ENCODE measurements around the gene NEK2. TPM values are rescaled to one million over a fixed set of nuclear protein-coding genes. Genes with fewer than 3 reads are reported as not detected.
"Not testable (repeated sequence)": the region's sequence is repeated elsewhere in the genome, so short reads cannot be mapped to it uniquely, and the experiment has no call there.

Gene NEK2
- 0.13 TPM for total RNA-seq

DNA sequence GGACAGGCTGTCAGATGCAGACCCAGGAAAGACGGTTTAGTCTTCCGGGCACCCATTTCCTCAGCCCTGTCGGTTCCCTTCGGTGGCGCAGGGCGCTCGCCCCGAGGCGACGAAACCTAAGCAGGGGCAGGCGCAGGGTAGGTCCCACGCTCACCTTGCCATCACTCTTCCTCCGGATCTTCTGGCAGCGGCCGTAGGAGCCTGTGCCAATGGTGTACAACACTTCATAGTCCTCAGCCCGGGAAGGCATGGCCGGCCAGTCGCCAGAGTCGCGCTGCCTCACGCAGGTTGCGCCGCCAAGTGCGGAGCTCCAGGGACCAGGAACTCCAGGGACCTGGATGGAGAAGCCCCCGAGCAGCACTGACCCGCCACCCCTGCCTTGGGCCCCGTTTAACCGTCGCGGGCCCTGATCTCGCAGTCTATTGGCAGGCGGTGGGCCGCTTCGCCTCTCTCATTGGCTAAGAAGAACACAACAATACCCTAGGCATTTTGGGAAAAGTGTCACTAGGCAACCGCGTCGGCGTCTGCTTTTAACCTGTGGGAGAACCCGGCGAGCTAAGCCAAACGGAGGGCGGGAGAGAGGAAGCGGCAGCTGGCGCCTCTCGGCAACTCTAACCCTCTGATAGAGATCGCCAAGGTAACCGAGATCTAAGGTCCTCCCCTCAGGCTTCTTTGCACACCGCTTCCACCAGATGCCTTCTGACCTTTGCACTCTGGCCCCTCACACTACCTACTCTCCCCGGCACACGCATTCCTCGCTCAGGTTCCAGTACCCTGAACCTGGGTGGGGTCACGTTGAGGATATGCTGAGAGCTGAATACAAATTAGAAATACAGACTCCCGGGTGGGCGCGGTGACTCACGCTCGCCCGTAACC, at the start of gene NEK2:
Gene NEK2 (minus strand): TSS at position 392 of the 876 bp plus-strand sequence. CDS start 142 bp downstream, at position 250.
- DNase-seq (ENCODE audit: low spot score) = peak; percentile 95
- ATAC-seq = peak; percentile 95

DNA sequence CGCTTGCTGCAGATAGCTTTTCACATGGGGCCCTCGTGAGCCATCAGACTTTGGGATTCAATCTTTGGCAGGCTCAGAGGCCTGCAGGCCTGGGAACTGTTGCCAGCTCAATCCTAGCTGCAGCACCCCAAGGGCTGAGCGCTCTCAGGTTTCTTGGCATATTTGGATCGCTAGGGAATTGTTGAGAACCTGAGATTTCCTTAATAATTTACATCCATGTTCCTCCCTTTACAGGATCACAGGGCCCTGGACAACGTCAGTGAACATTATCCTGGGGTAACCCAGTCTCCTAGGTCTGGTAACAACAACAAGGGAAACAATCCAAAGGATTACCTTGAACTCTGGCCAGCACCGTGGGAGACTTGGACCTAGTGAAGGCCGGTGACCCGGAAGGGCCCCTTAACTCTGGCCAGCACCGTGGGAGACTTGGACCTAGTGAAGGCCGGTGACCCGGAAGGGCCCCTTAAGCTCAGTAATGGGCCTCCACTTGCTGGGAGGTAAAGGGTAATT, 49.3 kb upstream of the NEK2 start:
- DNase-seq (ENCODE audit: low spot score) = no peak
- ATAC-seq = peak; percentile 44

DNA sequence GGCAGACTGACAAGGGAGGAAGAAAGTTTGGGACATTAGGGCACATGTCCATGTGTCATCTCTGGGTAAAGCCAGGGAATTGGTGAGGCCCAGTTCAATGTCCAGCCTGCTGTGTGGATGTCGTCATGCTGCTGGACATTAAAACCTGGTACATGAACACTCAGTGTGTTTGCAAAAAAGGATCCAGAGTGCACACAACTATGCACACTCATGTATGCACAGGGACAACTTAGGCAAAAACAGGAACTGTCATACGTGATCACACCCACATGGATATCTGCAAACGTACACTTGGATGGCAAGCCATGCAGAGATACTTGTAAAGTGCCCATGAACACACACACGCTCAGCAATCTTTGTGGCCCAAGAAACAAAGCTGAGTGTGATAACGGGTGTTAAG, 47.9 kb upstream of the NEK2 start:
- peak; percentile 57 for DNase-seq (ENCODE audit: low spot score)
- ATAC-seq = peak; percentile 96

DNA sequence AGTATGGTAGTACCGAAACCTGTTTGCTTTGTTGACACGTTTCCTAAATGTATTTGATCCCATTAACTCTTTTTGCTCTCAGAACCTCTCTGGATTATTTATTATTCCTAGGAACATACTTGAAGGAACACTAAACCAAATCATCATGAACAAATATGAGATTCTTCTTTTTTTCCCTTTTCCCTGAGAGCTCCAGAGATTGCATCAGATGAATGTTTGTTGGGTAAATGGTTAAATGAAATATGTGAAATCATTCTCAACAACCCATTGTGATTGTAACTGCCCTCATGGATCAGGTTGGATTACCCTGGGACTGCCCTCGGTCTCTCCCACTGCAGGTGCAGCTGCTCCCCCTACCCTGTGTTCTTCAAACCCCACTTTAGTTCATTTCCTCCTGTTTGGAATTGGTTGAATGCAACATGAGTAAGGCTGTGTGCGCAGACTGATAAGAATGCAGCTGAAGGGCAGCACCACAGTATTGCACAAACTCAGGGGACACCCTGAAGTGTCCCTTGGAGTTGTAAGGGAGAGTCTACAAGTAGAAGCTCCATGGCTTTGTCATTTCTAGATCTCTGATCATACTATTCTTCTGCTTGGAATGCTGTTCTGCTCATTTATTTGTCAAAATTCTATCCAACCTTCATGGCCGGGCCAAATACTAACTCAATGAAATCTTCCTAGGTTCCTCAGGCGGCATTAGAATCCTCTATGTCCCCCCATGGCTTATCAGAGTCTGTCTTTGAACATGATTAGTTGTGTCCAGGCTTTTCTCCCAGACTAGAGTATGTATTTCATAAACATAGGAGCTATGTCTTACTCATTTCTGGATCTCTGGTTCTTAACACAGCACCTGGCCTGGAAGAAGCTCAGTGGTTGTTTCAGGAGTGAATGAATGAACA, 47.1 kb upstream of the NEK2 start:
- no peak for ATAC-seq
- no peak for DNase-seq (ENCODE audit: low spot score)

DNA sequence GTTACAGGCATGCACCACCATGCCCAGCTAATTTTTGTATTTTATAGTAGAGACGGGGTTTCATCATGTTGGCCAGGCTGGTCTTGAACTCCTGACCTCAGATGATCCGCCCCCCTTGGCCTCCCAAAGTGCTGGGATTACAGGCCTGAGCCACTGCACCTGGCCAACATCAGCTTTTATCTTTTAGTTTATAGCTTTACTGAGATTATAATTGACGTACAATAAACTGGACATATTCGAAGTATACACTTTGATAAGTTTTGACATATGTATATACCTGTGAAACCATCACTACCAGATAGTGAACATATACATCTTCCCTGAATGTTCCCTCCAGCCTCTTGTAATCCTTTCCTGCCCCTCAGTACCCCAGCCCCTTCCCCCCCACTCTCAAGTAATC, 41.1 kb upstream of the NEK2 start:
- not testable (repeated sequence) for ATAC-seq; DNase-seq (ENCODE audit: low spot score)

DNA sequence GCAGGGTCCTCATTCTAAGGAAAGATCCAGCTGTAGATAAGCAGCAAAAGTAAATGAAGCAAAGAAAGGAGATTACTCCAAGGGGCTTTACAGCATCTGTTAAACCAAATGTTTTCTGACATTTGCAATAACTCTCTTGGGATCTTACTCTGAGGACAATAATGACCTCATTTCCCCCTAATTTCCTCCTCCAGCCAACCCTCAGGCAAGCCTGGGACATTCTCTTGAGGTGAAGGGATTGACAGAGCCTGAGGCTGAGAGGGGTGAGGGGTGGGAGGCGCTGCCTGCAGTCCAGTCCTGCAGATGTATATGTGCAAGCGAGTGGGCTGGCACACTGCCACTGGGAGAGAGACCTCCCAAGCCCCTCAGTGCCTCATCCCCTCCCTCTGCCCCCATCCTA, 40.5 kb upstream of the NEK2 start:
- no peak for ATAC-seq
- DNase-seq (ENCODE audit: low spot score) = no peak

DNA sequence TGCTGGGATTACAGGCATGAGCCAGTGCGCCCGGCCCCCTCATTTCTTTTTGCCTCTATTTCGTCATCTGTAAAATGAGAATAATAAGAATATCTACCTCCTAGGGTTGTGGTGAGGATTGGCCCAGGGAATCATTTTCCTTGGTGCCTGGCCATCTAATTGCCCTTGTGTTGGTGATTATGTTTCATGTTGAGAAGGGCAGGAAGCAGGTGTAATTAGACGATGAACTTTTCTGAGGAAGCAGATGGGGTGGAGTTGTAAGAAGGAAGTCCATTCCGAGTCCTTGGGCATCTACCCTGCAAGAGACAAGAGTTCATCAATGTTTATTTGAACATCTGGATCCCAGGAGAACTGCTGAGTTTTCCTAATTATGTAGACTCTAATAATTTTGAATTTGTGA, 38.7 kb upstream of the NEK2 start:
- no peak for ATAC-seq

DNA sequence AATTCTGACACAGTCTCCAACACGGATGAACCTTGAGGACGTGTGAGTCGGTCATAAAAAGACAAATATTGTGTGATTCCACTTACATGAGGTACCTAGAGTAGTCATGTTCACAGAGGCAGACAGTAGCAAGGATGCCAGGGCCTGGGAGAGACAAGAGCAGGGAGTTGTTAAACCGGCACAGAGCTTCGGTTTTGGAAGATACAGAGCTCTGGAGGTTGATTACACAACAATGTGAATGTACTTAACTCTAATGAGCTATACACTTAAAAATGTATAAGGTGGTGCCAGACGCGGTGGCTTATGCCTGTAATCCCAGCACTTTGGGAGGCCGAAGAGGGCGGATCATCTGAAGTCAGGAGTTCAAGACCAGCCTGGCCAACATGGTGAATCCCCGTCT, 37.8 kb upstream of the NEK2 start:
- DNase-seq (ENCODE audit: low spot score) (no peak), ATAC-seq (no peak)

More for the DNA sequence above, 38.7 kb upstream of the NEK2 start:
- no peak for DNase-seq (ENCODE audit: low spot score)

DNA sequence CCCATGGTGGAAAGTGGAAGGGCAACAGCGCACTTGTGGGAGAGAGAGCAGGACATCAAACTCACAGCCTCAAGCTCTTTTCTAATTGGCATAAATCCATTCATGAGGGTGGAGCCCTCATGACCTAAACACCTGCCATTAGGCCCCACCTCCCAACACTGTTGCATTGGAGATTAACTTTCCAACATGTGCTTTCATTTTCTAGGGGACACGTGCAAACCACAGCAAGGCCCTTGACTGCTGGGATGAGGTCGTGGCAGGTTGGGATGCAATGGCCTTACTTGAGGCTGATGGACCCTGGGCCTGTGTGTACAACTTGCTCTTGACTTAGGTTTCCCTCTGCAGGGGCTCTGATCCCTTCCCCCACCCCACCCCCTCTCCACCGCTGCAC, 35.9 kb upstream of the NEK2 start:
- DNase-seq (ENCODE audit: low spot score) (no peak), ATAC-seq (no peak)

DNA sequence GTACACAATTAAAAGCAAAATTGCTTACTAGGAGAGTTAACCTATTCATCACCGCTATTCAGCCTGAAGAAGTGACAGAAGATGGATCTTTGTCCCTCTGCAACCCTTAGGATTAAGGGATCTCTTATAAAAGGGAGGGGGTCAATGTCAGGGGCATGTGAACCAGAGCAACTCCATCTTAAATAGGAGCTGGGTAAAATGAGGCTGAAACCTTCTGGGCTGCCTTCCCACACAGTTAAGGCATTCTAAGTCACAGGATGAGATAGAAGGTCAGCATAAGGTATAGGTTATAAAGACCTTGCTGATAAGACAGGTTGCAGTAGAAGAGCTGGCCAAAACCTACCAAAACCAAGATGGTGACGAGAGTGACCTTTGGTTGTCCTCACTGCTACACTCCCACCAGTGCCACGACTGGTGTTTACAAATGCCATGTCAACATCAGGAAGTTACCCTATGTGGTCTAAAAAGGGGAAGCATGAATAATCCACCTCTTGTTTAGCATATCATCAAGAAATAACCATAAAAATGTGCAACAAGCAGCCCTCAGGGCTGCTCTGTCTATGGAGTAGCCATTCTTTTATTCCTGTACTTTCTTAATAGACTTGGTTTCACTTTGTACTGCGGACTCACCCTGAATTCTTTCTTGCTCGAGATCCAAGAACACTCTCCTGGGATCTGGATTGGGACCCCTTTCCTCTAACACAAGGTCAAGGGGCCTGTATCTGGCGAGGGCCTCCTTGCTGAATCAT, 35.3 kb upstream of the NEK2 start:
- ATAC-seq = no peak
- no peak for DNase-seq (ENCODE audit: low spot score)

DNA sequence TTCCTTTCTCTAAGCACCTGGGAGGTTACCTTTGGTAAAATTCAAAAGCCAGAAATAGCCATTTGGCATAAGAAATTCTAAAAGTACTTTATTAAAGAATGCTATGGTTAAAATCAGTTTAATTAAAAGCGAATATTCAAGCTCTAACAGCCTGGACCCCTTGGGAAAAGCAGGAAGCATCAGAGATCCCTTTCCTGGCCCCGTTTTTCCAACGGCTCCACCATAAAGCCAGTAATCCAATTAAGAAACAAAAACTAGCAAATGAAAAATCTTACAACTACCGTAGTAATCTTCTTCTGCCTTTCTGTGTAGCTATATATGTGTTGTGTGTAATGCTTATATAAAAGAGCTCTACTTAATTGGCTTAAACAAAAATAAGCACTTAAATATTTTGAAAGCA, 33.5 kb upstream of the NEK2 start:
- no peak for DNase-seq (ENCODE audit: low spot score)
- ATAC-seq = no peak

DNA sequence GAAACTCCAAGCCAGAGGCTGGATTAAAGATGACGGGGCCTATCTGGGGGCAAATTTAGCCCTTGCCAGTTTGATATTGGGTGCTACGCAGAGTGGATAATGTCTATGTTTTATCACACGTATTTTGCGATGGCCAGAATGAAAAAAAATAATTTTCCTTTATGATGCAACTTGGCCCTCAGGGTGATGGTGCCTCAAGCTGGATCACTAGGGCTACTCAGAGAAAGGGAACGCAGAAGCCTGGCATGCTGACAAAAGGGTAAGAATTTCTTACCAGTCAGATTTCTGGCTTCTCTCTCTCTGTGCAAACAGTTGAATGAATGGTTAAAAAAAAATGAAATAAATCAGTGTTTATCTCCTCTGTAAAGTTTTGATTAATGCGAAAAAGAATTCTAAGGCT, 32.6 kb upstream of the NEK2 start:
- ATAC-seq (no peak), DNase-seq (ENCODE audit: low spot score) (no peak)

DNA sequence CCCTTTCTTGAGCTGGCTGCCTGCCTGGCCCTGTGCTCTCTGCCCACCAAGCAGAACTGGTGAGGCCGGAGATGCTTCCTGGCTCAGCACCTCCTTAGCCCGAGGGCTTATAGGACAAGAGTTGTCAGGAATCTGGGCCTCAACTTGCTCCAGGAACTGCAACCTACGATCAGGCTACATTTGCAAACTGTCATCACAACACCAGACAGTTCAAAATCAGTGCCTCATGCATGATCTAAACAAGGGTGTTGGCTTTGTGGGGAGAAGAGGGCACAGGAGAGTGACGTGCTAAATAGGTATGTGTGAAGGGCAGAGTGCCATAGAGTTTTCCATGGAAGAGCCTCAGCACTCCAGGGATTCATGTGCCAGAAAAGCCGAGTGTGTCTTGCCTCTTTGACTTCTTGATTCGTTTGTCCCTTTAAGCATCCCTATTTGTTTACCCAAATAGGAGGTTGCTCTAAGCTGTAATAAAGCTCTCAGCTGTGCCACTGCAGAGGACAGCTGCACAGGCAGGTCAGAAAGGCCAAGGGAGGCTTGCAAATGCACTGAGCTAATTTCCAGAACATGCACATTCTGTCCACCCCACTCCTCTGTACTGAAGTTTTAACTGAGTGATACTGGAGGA, 30.2 kb upstream of the NEK2 start:
- DNase-seq (ENCODE audit: low spot score) = no peak

DNA sequence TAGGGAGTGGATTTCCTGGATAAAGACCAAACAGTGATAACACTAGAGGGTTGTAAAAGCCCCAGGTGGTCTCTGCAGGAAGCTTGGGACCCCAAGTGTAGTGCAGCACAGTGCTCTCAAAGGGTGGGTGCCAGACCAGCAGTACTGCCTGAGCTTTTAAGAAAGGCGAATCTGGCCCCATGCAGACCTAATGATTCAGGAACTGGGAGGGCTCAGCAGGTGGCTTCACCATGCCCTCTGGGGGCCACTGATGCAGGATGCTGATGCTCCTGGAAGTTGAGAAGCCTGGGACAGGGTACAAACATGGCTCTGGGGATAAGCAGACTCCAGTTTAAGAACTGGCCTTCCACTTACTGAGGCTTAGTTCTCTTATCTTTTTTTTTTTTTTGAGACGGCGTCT, 29.1 kb upstream of the NEK2 start:
- DNase-seq (ENCODE audit: low spot score) = no peak
- no peak for ATAC-seq

More for the DNA sequence above, 30.2 kb upstream of the NEK2 start:
- no peak for ATAC-seq

DNA sequence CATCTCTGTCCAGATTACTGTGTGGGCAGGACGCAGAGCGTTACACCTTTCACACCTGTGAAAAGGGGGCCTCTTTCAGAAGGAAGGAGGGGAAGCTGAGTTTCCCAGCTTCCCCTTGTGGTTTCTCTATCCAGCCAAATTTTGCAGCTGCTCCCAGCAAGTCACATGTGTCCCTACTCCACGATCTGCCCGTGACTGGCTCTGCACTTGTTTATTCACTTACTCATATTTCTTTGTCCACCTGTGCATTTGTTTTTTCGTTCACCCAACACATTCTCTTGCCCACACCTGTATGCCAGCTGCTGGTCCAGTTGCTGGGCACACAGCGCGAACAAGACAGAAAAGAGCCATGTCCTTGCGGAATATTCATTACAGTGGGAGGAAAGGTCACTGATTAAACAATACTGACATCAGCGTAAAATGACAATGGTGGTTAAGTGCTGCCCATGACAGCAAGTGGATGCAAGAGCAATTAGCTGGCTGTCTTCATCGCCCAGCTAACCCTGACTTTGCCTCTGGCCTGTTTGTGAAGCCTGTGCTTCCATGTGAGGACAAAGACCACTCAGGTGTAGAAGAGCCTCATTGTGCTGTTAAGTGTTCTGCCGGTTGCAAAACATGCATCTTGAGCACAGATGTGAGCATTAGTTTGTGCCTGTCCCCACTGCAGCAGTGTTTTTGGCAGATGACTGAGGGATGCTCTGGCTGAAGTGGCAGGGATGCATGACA, 28.6 kb upstream of the NEK2 start:
- no peak for DNase-seq (ENCODE audit: low spot score)
- ATAC-seq = no peak

DNA sequence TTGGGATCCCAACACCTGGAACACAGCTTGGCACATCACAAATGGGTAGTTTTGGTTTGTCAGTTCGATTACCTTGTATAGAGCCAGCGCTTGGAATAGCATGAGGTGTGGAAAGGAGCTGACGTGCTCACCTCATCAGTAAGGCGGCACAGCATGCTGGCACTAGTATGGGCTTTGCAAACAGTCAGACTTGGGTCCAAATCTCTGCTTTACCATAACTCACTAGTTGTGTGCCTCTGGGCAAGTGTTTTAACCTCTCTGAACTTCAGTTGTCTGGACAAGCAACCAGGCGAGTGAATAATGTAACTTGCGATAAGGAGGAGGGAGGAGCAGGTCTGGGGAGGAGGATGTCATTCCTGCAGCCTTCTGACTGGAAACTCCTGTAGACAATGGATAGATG, 26.3 kb upstream of the NEK2 start:
- DNase-seq (ENCODE audit: low spot score) = no peak
- ATAC-seq = no peak

DNA sequence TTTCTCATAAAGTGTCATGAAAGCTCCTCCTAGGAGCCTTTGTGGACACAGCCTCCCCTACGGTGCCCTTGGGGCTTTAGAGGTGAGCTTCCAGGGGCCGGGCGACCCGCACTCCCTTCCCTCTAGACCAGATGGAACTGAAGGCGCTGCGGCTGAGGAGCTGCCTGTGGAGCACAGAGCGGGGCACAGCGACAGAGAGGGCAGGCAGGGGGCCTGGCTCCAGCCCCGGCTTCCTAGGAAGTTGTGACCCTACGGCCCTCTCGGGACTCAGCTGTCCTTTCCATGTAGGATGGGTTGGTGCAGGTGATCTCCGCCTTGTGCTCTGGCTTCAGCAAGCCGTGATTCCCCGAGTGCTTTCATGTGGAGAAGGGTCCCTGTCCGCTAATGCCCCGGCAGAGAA, 23.6 kb upstream of the NEK2 start:
- ATAC-seq (no peak), DNase-seq (ENCODE audit: low spot score) (no peak)

DNA sequence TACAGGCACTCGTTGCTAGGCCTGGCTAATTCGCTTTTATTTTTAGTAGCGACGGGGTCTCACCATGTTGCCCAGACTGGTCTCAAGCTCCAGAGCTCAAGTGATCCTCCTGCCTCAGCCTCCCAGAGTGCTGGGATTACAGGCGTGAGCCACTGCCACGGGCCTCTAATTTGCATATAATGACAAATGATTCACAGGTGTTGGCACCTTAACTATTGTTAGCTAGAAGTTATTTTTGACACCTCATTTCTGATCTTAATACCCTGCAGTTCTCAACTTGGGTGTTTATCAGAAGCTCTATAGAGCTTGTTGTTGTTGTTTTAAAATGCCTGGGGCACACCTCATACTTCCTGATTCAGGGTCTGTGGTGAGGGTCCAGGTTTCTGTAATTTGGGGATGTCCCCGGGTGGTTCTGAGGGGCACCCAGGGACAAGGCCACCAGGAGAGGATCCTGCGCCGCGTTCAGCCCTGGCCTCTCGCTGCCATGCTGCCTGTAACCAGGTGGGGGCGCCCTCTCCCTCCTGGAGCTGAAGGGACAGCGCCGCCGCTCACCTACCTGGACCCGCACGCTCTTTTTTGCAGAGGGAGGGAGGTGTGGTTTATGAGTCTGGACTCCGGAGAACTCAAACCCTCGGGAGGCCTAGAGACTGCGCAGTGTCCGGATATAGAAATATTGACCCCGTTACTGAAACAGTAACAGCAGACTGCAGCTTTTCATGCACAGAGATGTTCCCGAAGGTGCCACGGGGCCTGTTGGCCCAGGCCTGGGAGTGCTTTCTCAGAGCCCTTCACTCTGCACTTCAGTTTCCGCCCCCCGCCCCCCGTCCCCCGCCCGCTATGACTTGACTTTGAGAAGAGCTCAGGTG, 23.0 kb upstream of the NEK2 start:
- DNase-seq (ENCODE audit: low spot score) (peak; percentile 88), ATAC-seq (peak; percentile 100)

DNA sequence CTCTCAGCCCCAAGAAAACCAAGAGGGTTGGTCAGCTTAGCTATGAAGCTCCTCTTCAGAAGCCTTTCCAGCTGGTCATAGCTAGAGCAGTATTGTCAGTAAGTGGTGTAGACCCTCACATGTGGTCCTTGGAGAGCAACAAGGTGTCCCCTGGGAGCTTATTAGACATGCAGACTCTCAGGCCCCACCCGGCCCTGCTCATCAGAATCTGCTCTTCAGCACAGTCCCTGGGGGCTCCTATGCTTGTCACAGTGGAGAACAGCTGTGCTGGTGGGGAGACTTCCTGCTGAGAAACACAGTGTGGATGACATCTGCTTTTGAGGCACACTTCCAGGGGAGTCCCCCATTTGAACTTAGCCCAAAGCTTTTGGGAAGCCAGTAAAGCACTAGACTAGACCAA, 21.9 kb upstream of the NEK2 start:
- no peak for DNase-seq (ENCODE audit: low spot score)
- no peak for ATAC-seq
